GM12892 (cell line): ENCODE measurements around the gene RUBCN.
A peak's percentile ranks its signal among the peaks of the same experiment; 100 is the strongest.
"Not testable (repeated sequence)": the region's sequence is repeated elsewhere in the genome, so short reads cannot be mapped to it uniquely, and the experiment has no call there.

Experiments used
- DNase-seq: peaks from one replicate; pipeline ENCODE4 v3.0.0; 2011; ENCODE audit not compliant: insufficient read length
- FAIRE-seq: peaks from 2 replicates; lab custom pipeline; 2011; peaks lifted over from hg19 to GRCh38; lab: Jason Lieb, UNC
- POLR2A ChIP-seq: IDR thresholded peaks from 2 replicates; pipeline ENCODE4 v1.6.1; 2011; ENCODE audit warnings: low read depth, low read length, control low read depth
- POLR2AphosphoS5 ChIP-seq: IDR thresholded peaks from 2 replicates; pipeline ENCODE4 v1.6.1; 2011; ENCODE audit warnings: low read depth, low read length, control low read depth
- TAF1 ChIP-seq: IDR thresholded peaks from 2 replicates; pipeline ENCODE4 v1.6.1; 2011; ENCODE audit warnings: low read depth, mild to moderate bottlenecking, control low read depth, low read length, borderline replicate concordance

Gene RUBCN

DNA sequence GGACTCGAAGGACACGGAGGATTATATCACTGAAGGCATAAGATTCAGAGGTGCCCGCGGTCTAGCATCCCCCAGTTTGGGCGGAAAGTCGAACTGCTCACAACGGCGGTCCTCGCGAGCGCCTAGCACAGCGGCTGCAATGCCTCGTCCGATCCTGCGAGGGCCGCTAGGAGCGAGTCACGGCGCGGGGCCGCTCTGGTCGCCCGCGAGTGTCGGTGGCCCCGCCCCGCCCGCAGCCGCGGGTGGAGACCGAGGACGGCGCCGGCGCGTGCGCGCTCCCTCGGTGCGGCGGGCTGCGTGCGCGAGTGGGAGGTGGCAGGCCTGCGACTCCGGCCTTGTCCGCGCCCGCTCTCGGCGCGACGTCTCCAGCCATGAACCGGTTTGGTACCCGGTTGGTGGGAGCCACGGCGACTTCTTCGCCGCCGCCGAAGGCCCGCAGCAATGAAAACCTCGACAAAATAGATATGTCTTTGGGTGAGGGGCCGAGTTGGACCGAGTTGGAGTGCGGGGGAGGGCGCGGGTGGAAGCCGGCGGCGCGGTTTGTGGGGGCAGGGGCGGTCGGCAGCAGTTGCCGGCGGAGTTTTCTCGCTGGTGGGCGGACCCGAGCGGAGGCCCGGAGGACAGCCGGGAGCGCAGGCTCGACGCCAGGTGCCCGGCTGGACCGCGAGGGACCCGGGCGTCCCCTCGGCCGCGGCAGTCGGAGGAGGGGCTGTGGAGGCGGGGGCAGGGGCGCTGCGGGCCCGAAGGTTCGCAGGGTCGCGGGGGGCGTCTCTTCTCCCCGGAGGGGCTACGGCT, 13.1 kb upstream of the RUBCN start, which contains the start of gene FYTTD1:
FYTTD1 (plus strand) TSS at position 283 of the 795 bp plus-strand sequence; CDS start at position 372, 89 bp downstream.
- FAIRE-seq (peak; percentile 98), DNase-seq (peak; percentile 76)
- peak; percentile 78; the same call in 1 of the 2 replicates for TF ChIP-seq POLR2A
- peak; percentile 45; the same call in 1 of the 2 replicates for TF ChIP-seq TAF1
- TF ChIP-seq POLR2AphosphoS5 = no peak

DNA sequence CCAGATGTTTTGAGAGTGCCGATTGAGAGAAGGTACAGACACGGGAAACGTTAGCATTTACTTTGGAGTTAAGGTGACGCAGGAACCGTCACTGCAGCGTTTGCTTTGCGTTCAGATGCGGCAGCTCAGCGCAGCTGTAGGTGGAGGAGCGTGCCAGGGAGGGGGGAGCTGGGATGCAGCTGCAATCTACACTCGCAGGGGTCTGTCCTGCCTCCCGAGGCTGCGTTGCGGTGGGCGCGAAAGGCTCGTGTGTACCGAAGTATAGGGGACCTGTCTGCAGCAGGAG, 12.6 kb upstream of the RUBCN start:
- no peak for TF ChIP-seq POLR2A
- no peak for FAIRE-seq
- no peak for DNase-seq

DNA sequence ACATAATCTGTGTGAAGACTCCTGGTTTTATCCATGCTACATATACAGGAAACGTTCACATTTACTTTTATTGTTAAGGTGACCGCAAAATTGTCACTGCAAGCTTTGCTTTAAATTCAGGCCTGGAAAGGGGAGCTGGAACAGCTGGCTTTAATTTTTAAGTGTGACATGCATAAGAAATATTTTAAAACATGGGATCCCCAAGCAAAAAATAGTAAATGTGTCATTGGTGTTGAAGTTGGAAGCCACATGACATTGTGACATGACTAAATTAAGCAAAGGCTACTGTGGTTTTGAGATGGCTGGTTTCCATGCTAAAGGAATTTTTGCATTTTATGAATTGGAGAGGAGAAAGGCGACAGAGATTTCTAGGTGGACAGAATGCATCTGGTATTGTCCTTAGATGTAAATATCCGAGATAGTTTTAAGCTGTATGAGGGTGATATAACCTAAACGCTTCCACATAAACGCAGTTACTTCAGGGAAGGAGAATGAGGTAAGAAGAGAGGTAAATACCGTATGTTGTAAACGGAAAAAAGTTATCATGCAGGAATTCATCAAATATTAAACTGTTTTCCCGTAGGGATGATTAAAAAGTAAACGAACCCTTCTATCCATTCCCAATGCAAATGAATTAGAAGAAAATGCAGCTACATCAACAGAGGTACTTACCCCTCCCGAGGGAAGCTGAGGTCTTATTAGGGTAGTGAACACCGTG, 12.1 kb upstream of the RUBCN start:
- TF ChIP-seq POLR2A (no peak), POLR2AphosphoS5 (no peak), TAF1 (no peak)
- no peak for DNase-seq
- FAIRE-seq = peak; percentile 67

DNA sequence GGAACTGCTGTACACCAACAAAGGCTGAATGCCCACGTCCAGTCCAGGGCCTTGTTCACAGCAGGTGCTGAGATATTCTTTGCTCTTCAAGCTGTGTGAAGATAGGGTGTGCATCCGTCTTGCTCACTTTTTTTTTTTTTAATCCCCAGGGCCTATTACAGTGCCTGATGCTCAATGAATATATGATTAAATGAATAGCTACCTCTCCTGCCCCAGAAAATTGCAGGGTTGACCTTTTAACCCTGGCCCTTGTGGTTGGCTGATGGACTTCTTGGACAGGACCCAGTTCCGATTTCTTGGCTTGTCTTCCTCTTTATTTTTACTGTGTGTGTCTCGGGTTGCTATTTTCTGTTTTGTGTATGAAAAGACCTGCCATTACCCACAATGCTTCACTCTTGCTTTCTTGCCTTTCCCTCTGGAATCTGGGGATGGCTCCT, 10.1 kb upstream of the RUBCN start:
- no peak for TF ChIP-seq POLR2AphosphoS5
- TF ChIP-seq TAF1 = no peak
- no peak for TF ChIP-seq POLR2A
- FAIRE-seq (no peak), DNase-seq (no peak)

DNA sequence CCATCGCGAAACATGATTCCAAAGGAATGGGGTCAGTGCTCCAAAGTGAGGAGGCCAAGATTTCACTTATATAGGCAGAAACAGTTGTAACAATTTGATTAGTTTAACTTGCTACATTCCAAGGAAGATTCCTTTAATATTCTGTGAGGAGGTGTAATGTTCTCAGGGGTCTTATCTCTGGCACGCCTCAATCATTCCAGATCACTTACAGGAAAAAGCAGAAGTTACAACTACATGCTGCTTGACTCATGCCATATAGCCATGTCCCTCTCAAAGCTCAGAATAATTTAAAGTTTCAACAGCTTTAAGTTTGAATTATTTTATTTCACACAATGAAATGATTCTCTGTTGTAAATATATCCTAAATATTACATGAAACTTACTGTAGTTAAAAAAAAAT, 9.5 kb upstream of the RUBCN start:
- FAIRE-seq (no peak), DNase-seq (no peak)
- TF ChIP-seq POLR2A (no peak), POLR2AphosphoS5 (no peak)

DNA sequence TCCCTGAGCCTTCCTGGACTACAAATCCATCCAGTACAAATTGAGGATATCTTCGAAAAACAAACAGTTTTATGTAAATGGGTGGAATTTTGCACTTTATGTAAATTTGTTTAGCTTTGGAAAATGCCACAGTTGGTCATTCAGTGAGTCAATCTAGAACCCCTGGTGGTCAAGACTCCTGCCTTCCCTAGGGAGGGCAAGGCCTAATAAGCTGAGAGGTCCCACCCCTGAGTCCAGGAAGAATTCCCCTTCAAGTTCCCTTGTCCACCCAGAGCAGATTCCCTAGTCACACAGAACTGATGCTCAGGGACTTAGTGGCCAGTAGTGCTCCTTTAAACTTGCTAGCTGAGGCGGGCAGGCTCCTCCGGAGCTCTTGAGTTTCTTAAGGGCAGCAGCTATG, 6.1 kb upstream of the RUBCN start:
- no peak for FAIRE-seq
- no peak for DNase-seq

DNA sequence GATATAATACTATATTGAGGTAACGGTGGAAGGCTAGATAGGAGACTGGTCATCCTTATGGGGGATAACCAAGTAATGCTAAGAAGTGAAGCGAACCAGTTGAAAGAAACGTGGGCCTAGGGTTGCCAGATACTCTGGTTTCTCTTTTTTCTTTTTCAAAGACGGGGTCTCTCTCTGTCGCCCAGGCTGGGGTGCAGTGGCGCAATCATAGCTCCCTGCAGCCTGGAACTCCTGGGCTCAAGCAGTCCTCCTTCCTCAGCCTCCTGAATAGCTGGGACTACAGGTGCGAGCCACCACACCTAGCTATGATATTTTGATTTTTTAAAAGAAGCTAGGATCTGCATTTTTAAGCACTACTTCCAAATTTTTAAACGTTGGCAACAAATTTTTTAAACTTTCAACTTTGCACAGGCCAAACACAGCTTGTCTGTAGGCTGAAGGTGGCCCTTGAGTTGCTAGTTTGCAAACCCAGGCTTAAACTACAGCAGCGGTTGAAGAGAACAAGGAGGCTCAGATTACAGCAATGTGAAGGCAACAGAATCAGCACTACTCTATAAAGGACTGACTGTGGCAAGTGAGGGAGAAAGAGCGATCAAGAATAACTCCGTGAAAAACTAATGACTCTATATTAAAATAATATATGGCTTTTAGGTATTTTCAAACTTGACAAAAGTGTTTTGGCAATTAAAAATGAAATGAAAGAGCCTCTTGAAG, 1.2 kb upstream of the RUBCN start:
- FAIRE-seq (no peak), DNase-seq (no peak)

More for the DNA sequence above, 6.1 kb upstream of the RUBCN start:
- TF ChIP-seq TAF1 (no peak), POLR2AphosphoS5 (no peak), POLR2A (no peak)

DNA sequence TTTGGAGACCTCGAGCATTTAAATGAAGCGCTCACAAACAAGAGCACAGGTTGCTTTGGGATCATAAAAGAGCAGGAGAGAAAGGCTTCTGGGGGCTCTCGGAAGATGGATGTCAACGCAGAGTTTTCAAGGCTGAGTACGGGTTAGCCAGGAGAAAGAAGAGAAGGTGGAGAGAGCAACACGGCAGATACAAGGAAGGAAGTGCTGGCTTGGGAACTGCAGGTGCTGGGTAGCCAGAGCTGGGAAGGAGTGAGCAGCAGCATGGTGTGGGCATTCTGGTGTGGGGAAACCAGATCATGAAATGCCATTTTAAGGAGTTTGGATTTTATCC, 580 bp upstream of the RUBCN start:
- no peak for TF ChIP-seq TAF1
- TF ChIP-seq POLR2AphosphoS5 = no peak
- no peak for TF ChIP-seq POLR2A
- DNase-seq = no peak
- no peak for FAIRE-seq

More for the DNA sequence above, 1.2 kb upstream of the RUBCN start:
- TF ChIP-seq POLR2A (no peak), TAF1 (no peak), POLR2AphosphoS5 (no peak)

DNA sequence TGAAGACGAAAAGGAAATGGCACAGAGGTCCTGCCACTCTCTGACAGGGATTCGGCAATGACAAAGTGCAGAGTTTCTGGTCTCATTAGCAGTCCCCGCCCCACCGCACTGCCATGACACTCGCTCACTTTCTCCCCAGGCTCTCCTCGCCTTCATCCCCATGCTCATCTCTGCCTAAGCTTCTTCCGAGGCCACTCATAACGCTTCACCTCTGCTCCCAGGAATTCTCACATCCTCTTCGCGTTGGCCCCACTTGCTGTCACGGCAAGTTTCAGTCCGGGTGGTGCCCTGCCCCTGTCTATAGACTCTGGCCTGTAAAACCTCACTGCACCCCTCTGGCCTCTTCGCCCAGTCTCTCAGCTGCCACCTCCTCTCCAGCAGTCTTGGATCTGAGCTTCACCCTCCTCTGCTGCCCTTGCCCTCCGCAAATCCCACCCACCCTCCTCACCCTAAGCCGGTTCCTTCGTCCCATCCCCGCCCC, 654 bp downstream of the RUBCN start:
- FAIRE-seq (peak; percentile 21), DNase-seq (peak; percentile 49)
- peak; percentile 55; the same call in 1 of the 2 replicates for TF ChIP-seq TAF1
- TF ChIP-seq POLR2A = peak; percentile 58; the same call in 1 of the 2 replicates
- peak; percentile 71 for TF ChIP-seq POLR2AphosphoS5

DNA sequence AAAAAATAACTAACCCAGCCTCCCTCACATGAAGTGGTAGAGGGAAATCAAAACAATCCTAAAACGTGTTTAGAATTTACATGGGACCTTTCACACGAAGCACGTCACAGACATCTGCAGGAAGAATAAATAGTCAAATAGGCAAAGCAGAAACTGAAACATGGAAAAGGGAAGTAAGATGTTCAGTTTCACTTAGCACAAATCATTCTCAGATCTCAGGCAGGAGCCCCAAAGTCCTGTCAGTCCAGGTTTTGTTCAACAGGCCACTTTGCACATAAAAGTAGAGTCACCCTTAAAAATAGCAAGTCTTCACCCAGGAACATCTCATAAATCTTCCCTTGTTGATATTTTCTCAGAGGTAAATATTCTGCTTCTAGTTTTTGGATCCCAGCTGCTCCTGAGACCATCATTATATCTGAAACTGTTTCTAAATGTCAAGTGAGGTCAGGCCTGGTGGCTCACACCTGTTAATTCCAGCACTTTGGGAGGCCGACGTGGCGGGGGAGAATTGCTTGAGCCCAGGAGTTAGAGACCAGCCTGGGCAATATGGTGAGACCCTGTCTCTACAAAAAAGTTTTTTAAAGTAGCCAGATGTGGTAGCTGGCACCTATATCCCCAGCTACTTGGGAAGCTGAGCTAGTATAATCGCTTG, 1.9 kb downstream of the RUBCN start:
- FAIRE-seq (peak; percentile 86), DNase-seq (peak; percentile 39)
- no peak for TF ChIP-seq TAF1
- peak; percentile 43; the same call in 1 of the 2 replicates for TF ChIP-seq POLR2A

DNA sequence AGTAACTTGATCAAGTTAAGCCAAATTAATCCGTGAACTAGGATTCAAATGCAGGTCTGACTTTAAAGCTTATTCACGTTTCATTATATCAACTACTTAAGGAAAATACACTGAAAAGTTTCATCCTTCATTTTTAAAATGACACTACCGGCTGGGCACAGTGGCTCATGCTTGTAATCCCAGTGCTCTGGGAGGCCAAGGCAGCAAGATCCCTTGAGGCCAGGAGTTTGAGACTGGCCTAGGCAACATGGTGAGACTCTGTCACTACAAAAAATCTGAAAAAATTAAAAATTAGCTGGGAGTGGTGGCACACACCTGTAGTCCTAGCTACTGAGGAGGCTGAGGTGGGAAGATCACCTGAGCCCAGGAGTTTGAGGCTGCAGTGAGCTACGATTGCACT, 3.7 kb downstream of the RUBCN start:
- no peak for DNase-seq
- FAIRE-seq = no peak
- no peak for TF ChIP-seq TAF1
- no peak for TF ChIP-seq POLR2A
- no peak for TF ChIP-seq POLR2AphosphoS5

DNA sequence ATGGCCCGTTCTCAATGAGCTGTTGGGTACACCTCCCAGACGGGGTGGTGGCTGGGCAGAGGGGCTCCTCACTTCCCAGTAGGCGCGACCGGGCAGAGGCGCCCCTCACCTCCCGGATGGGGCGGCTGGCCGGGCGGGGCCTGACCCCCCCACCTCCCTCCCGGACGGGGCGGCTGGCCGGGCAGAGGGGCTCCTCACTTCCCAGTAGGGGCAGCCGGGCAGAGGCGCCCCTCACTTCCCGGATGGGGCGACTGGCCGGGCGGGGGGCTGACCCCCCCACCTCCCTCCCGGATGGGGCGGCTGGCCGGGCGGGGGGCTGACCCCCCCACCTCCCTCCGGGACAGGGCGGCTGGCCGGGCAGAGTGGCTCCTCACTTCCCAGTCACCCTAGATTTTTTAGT, 5.2 kb downstream of the RUBCN start:
- FAIRE-seq, DNase-seq: not testable (repeated sequence)

DNA sequence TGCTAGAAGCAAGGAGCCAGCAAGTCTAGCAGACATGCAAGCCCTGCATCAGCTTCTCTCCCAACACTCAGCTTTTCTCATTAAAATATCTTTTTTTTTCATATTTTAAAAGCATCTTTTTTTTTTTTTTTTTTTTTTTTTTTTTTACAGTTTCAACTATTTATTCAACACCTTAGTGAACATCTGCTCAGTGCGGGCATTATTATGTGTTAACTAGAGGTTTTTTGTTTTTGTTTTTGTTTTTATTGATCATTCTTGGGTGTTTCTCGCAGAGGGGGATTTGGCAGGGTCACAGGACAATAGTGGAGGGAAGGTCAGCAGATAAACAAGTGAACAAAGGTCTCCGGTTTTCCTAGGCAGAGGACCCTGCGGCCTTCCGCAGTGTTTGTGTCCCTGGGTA, 5.9 kb downstream of the RUBCN start:
- not testable (repeated sequence) for FAIRE-seq, DNase-seq
